ENCODE measurements around the gene LIG3.
"Not testable (repeated sequence)": the region's sequence is repeated elsewhere in the genome, so short reads cannot be mapped to it uniquely, and the experiment has no call there.

Gene LIG3

DNA sequence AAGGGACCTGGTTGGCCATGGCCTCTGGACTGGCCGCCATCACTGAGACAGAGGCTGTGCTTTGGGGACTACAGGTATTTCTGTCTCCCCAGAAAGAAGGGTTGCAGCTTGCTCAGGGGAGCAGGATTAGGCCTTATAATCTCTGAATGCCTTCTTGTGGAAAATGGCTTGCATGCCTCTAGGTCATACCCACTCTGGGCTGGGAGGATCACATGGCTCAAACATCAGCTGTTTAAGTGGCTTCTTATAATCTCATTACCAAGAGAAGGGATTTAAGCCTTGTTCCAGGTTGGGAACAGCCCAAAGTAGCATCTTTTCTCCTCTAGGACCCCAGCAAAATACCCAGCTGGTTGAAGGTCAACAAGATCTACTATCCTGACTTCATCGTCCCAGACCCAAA lies 19.1 kb downstream of the LIG3 start:
- Histone ChIP-seq H3K9me3 (ENCODE audit: control insufficient read depth, low read length) (no peaks in the 10 kb centered on the region), H3K27ac (ENCODE audit: insufficient read depth, low read depth, low read length, poor library complexity, severe bottlenecking) (no peak overlapping the region), H3K36me3 (ENCODE audit: control insufficient read depth, insufficient read depth, low read length) (peaks cover 74% of the 10 kb centered on the region), H3K4me1 (ENCODE audit: control insufficient read depth, insufficient read depth, low read length) (no peaks in the 10 kb centered on the region), H3K27me3 (ENCODE audit: control insufficient read depth, insufficient read depth, low read length, poor library complexity, severe bottlenecking) (no peaks in the 10 kb centered on the region), H3K4me3 (ENCODE audit: insufficient read depth, low read depth, low read length) (no peak overlapping the region)
- 92 to 95% methylated on average over 2 of the region's 2 CpGs for WGBS, 2 experiments

DNA sequence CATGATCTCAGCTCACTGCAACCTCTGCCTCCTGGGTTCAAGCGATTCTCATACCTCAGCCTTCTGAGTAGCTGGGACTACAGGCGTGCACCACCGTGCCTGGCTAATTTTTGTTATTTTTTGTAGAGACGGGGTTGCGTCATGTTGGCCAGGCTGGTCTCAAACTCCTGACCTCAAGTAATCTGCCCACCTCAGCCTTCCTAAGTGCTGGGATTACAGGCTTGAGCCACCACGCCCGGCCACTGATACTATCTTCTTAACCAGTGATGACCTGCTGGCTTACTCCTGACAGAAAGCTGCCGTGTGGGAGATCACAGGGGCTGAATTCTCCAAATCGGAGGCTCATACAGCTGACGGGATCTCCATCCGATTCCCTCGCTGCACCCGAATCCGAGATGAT lies 20.7 kb downstream of the LIG3 start:
- not testable (repeated sequence) for H3K27ac ChIP-seq (ENCODE audit: insufficient read depth, low read depth, low read length, poor library complexity, severe bottlenecking); H3K4me1 ChIP-seq (ENCODE audit: control insufficient read depth, insufficient read depth, low read length); H3K4me3 ChIP-seq (ENCODE audit: insufficient read depth, low read depth, low read length); H3K27me3 ChIP-seq (ENCODE audit: control insufficient read depth, insufficient read depth, low read length, poor library complexity, severe bottlenecking); H3K9me3 ChIP-seq (ENCODE audit: control insufficient read depth, low read length)
- H3K36me3 ChIP-seq (ENCODE audit: control insufficient read depth, insufficient read depth, low read length), result peaks cover 67% of the 10 kb centered on the region
- WGBS, 2 experiments, result 94% methylated on average over 14 of the region's 14 CpGs

DNA sequence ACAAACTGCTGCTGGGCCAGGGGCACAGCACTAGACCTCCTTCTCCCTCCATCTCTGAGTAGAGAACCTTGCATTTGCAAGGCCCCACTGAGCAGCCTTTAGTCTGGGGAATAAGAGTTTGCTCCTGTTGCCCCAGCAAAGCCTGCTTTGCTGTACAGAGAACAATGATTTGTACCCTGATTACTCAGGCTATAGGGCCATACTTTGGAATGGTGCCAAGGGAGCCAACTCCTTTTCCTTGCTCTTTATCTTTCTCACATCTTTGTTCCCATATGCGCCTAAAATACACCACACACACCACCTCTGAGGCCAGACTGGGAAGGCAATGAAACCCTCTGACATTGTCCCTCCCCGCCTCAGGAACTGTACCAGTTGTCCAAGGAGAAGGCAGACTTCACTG lies 21.2 kb downstream of the LIG3 start:
- Histone ChIP-seq H3K9me3 (ENCODE audit: control insufficient read depth, low read length) (no peaks in the 10 kb centered on the region), H3K27ac (ENCODE audit: insufficient read depth, low read depth, low read length, poor library complexity, severe bottlenecking) (no peak overlapping the region), H3K36me3 (ENCODE audit: control insufficient read depth, insufficient read depth, low read length) (peaks cover 63% of the 10 kb centered on the region), H3K4me1 (ENCODE audit: control insufficient read depth, insufficient read depth, low read length) (no peaks in the 10 kb centered on the region), H3K4me3 (ENCODE audit: insufficient read depth, low read depth, low read length) (no peak overlapping the region), H3K27me3 (ENCODE audit: control insufficient read depth, insufficient read depth, low read length, poor library complexity, severe bottlenecking) (no peaks in the 10 kb centered on the region)
- WGBS, 2 experiments, result 97 to 100% methylated on average over 2 of the region's 2 CpGs

DNA sequence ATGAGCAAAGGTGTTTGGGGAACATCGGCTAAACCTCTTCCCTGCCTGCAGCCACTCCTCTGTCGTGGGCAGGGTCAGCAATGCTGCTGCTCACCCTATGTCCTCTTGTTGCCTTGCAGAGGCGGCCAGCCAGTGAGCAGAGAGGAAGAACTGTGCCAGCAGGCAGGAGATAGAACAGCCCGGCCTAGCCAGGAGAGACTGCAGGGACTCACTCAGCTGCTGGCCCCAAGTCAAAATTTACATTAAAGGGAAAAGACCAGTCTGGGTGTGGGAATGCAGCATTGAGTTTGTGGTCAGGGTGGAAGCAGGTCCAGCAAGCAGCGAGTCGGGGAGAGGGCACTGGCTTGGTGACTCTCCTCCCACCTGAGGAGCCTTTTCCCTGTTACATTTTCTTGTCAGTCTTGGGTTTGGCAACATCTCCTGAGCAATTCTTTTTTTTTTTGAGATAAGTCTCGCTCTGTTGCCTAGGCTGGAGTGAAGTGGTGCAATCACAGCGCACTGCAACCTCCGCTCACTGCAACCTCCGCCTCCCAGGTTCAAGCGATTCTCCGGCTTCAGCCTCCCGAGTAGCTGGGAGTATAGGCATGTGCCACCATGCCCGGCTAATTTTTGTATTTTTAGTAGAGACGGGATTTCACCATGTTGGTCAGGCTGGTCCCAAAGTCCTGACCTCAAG lies 22.7 kb downstream of the LIG3 start:
- 93 to 95% methylated on average over 15 of the region's 15 CpGs for WGBS, 2 experiments
- no peak overlapping the region for H3K27ac ChIP-seq (ENCODE audit: insufficient read depth, low read depth, low read length, poor library complexity, severe bottlenecking)
- no peaks in the 10 kb centered on the region for H3K27me3 ChIP-seq (ENCODE audit: control insufficient read depth, insufficient read depth, low read length, poor library complexity, severe bottlenecking)
- H3K4me1 ChIP-seq (ENCODE audit: control insufficient read depth, insufficient read depth, low read length), result no peaks in the 10 kb centered on the region
- H3K36me3 ChIP-seq (ENCODE audit: control insufficient read depth, insufficient read depth, low read length), result peaks cover 51% of the 10 kb centered on the region
- H3K4me3 ChIP-seq (ENCODE audit: insufficient read depth, low read depth, low read length), result no peak overlapping the region
- no peaks in the 10 kb centered on the region for H3K9me3 ChIP-seq (ENCODE audit: control insufficient read depth, low read length)

DNA sequence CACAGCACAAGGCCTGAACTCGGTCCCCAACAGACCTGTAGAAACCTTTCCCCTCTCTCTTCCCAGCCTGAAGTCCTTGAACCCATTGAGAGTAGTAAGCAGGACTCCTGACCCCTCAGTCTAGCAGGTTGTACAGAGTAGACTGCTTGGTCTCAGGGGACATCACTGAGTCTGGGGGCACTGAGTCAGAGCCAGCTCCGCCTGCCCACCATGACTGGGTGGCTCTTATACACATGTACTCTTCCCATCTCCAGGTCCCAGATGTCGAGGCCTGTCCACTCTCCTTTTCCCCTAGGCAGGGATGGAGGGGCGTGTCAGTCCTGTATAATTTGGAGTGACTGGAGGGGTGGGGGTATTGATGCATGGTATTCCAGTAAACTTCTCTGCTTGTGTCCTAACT lies 23.5 kb downstream of the LIG3 start:
- no peaks in the 10 kb centered on the region for H3K9me3 ChIP-seq (ENCODE audit: control insufficient read depth, low read length)
- no peaks in the 10 kb centered on the region for H3K27me3 ChIP-seq (ENCODE audit: control insufficient read depth, insufficient read depth, low read length, poor library complexity, severe bottlenecking)
- no peak overlapping the region for H3K4me3 ChIP-seq (ENCODE audit: insufficient read depth, low read depth, low read length)
- 87 to 96% methylated on average over 2 to 4 of the region's 4 CpGs for WGBS, 2 experiments
- no peaks in the 10 kb centered on the region for H3K4me1 ChIP-seq (ENCODE audit: control insufficient read depth, insufficient read depth, low read length)
- H3K27ac ChIP-seq (ENCODE audit: insufficient read depth, low read depth, low read length, poor library complexity, severe bottlenecking), result no peak overlapping the region
- peaks cover 49% of the 10 kb centered on the region for H3K36me3 ChIP-seq (ENCODE audit: control insufficient read depth, insufficient read depth, low read length)

DNA sequence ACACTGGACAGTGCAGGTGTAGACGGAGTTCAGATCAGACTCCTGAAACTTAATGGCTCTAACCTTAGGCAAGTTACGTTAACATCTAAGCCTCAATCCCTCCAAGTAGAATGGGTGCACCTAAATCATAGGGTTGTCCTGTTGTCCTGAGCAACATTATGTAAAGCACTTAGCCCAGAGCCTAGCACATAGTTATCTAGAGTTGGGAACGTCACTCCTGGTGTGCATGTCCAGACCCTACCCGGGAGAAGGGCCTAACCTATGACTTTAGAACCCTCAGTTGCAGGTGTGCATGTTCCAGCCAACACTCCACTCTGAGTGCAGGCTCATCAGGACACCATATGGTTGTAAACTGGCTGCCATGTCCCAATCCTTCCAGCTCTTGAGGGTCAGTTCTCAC lies 26.0 kb downstream of the LIG3 start:
- H3K27ac ChIP-seq (ENCODE audit: insufficient read depth, low read depth, low read length, poor library complexity, severe bottlenecking), result no peak overlapping the region
- 93 to 94% methylated on average over 4 of the region's 4 CpGs for WGBS, 2 experiments
- H3K4me1 ChIP-seq (ENCODE audit: control insufficient read depth, insufficient read depth, low read length), result no peaks in the 10 kb centered on the region
- H3K4me3 ChIP-seq (ENCODE audit: insufficient read depth, low read depth, low read length), result no peak overlapping the region
- H3K9me3 ChIP-seq (ENCODE audit: control insufficient read depth, low read length), result no peaks in the 10 kb centered on the region
- H3K36me3 ChIP-seq (ENCODE audit: control insufficient read depth, insufficient read depth, low read length), result peaks cover 34% of the 10 kb centered on the region
- no peaks in the 10 kb centered on the region for H3K27me3 ChIP-seq (ENCODE audit: control insufficient read depth, insufficient read depth, low read length, poor library complexity, severe bottlenecking)

DNA sequence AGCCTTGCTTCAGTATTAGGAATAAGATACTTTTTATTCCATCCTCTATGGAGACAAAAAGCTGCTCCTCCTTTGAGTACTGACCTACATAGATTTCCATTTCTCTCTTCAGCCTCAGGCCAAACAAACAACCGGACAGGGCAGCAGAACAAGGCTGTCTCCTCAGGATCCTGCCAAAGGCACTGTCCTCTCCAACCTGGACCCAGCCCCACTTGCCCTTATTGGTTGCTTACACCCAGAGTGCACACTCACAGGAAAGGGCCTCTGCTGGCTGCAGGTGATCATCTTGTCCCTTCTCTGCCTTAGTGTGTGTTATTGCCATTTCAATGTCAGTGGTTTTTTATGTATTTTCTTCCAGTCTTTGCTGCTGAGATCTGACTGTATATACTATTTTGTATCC lies 26.6 kb downstream of the LIG3 start:
- no peaks in the 10 kb centered on the region for H3K4me1 ChIP-seq (ENCODE audit: control insufficient read depth, insufficient read depth, low read length)
- H3K4me3 ChIP-seq (ENCODE audit: insufficient read depth, low read depth, low read length), result no peak overlapping the region

DNA sequence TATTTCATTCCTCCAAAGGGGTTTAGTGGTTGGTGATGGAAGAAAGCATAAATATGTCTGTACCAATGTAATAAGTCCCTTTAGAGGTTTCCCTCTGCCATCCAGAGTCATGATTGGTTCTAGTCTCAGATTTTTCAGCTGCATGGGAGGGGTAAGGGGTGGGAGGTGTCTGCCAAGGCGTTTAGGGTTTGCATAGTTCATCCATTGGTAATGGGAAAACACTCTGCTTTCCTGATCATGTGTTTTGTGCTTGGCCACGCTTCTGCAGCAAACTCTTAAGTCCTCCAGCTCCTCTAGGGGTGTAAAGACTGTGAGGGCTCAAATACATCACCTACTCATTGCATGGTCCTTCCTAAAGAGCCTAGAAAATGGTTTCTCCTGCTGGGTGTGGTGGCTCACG lies 29.8 kb downstream of the LIG3 start:
- WGBS, 2 experiments, result 93 to 94% methylated on average over 3 of the region's 3 CpGs
- Histone ChIP-seq H3K4me3 (ENCODE audit: insufficient read depth, low read depth, low read length) (no peak overlapping the region), H3K27ac (ENCODE audit: insufficient read depth, low read depth, low read length, poor library complexity, severe bottlenecking) (no peak overlapping the region), H3K36me3 (ENCODE audit: control insufficient read depth, insufficient read depth, low read length) (peaks cover 4% of the 10 kb centered on the region), H3K9me3 (ENCODE audit: control insufficient read depth, low read length) (no peaks in the 10 kb centered on the region), H3K27me3 (ENCODE audit: control insufficient read depth, insufficient read depth, low read length, poor library complexity, severe bottlenecking) (no peaks in the 10 kb centered on the region), H3K4me1 (ENCODE audit: control insufficient read depth, insufficient read depth, low read length) (peaks cover 6% of the 10 kb centered on the region)

More for the DNA sequence above, 26.6 kb downstream of the LIG3 start:
- H3K27ac ChIP-seq (ENCODE audit: insufficient read depth, low read depth, low read length, poor library complexity, severe bottlenecking), result no peak overlapping the region
- WGBS, 2 experiments, result 92 to 97% methylated on average over 1 of the region's 1 CpG
- no peaks in the 10 kb centered on the region for H3K9me3 ChIP-seq (ENCODE audit: control insufficient read depth, low read length)
- H3K36me3 ChIP-seq (ENCODE audit: control insufficient read depth, insufficient read depth, low read length), result peaks cover 28% of the 10 kb centered on the region
- no peaks in the 10 kb centered on the region for H3K27me3 ChIP-seq (ENCODE audit: control insufficient read depth, insufficient read depth, low read length, poor library complexity, severe bottlenecking)

DNA sequence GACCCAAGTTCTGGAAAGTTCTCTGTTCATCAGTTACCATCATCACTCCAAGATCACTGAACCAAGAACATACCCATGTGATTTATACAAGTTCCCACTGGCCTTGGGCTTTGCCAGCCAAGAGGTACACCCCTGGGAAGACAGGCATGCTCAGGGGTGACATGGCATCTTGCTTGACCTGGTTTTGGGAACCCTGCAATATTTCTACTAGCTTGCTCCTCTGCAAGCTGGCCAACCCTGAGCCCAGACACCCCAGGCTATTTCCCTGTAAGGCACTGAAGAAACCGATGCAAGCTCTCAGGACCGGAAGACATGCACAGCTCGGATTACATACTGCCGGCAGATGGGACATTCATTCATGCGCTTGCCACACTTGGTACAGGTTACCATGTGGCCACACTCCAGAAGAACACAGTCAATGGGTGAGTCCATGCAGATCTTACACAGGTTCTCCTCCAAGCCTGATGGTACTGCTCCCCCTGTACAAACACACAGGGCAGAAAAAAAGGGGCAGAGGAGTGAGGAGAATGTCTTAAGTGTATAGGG lies 31.4 kb downstream of the LIG3 start:
- peaks cover 6% of the 10 kb centered on the region for H3K4me1 ChIP-seq (ENCODE audit: control insufficient read depth, insufficient read depth, low read length)
- no peaks in the 10 kb centered on the region for H3K27me3 ChIP-seq (ENCODE audit: control insufficient read depth, insufficient read depth, low read length, poor library complexity, severe bottlenecking)
- H3K27ac ChIP-seq (ENCODE audit: insufficient read depth, low read depth, low read length, poor library complexity, severe bottlenecking), result no peak overlapping the region
- H3K4me3 ChIP-seq (ENCODE audit: insufficient read depth, low read depth, low read length), result no peak overlapping the region
- no peaks in the 10 kb centered on the region for H3K9me3 ChIP-seq (ENCODE audit: control insufficient read depth, low read length)
- WGBS, 2 experiments, result 80 to 87% methylated on average over 5 of the region's 5 CpGs
- peaks cover 4% of the 10 kb centered on the region for H3K36me3 ChIP-seq (ENCODE audit: control insufficient read depth, insufficient read depth, low read length)

DNA sequence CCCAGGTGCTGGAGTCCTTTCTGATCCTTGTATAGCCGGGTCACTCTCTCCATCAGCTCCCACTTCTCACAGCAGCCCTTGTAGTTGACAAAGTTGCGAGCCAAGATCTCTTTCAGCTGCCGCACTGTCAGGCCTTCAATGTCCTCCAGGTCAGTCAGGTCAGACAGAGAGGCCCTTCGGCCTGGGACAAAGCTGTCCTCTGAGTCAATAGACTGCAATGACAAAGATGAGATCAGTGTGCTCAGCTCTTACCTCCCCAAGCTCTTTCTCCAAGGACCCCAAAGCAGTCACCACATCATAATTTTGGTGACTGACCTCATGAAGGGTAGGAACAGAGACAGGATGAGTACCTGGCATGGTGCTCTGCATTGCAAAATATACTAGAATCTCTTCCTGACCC lies 36.1 kb downstream of the LIG3 start:
- H3K27ac ChIP-seq (ENCODE audit: insufficient read depth, low read depth, low read length, poor library complexity, severe bottlenecking), result no peak overlapping the region
- WGBS, 2 experiments, result 94 to 96% methylated on average over 4 of the region's 4 CpGs
- no peaks in the 10 kb centered on the region for H3K27me3 ChIP-seq (ENCODE audit: control insufficient read depth, insufficient read depth, low read length, poor library complexity, severe bottlenecking)
- no peaks in the 10 kb centered on the region for H3K9me3 ChIP-seq (ENCODE audit: control insufficient read depth, low read length)
- no peaks in the 10 kb centered on the region for H3K36me3 ChIP-seq (ENCODE audit: control insufficient read depth, insufficient read depth, low read length)
- H3K4me1 ChIP-seq (ENCODE audit: control insufficient read depth, insufficient read depth, low read length), result peaks cover 6% of the 10 kb centered on the region
- H3K4me3 ChIP-seq (ENCODE audit: insufficient read depth, low read depth, low read length), result no peak overlapping the region

Data from ectodermal cell (in vitro differentiated cells).